Gastrocnemius medialis (tissue), 4 donors: ENCODE measurements around the gene MEGF6.

Source experiments
- CTCF ChIP-seq, 5 experiments: fragments of 450-650 bp in 3 of 5; fragments of 200-600 bp in 2 of 5; sonication (generic) in 2 of 5; IDR thresholded peaks in 4 of 5; conservative IDR thresholded peaks in 1 of 5; 1 replicate in 4 of 5; 2 replicates in 1 of 5; pipeline ENCODE4 v1.5.1; 2016 to 2019; ENCODE audit warnings: antibody characterized with exemption in 5 of 5, mild to moderate bottlenecking in 3 of 5, moderate library complexity in 3 of 5
- POLR2A ChIP-seq, 2 donors: fragments of 450-650 bp; IDR thresholded peaks; one replicate each; pipeline ENCODE4 v1.6.1; 2017; ENCODE audit warnings: antibody characterized with exemption in 2 of 2, mild to moderate bottlenecking in 2 of 2, moderate library complexity in 2 of 2

GRCh38 chr1:3525551-3526482 is 85.5 kb downstream of the MEGF6 start:
- no peak for TF ChIP-seq CTCF (IDR thresholded peaks at IDR 0.05 in 4 of 5, conservative IDR thresholded peaks at IDR 0.05 in 1 of 5)
- no peak for TF ChIP-seq POLR2A (IDR thresholded peaks at IDR 0.05)
